GM12878 (cell line): ENCODE measurements around the gene SLC12A3. TPM values are rescaled to one million over a fixed set of nuclear protein-coding genes. Genes with fewer than 3 reads are reported as not detected.

Experiments used
- ATAC-seq: fragments of 200-7000 bp; cut with Tn5 transposase; 3 replicates; pipeline ENCODE4 v1.9.1; 2020; ENCODE audit warnings: mild to moderate bottlenecking, moderate library complexity
- BruUV-seq: library from RNA; stranded (reverse); fragments of 400-500 nt; replicated peaks from 2 replicates; lab custom pipeline; 2021; lab: Mats Ljungman, UMichigan
- CTCF ChIA-PET: fragments of 300-600 bp; sonication (Branson Sonifier 250); formaldehyde crosslinking; extraction: SDS; loops from one replicate; lab custom pipeline; 2021; ENCODE audit warnings: inconsistent platforms; lab: Yijun Ruan, JAX
- POLR2A ChIA-PET: fragments of 350-600 bp; formaldehyde crosslinking; extraction: SDS; loops from one replicate; lab custom pipeline; 2021; ENCODE audit warnings: inconsistent platforms; lab: Charles Lee
- RAD21 ChIA-PET: fragments of 300-600 bp; sonication (Branson Sonifier 250); formaldehyde crosslinking; loops from one replicate; lab custom pipeline; 2023; ENCODE audit warnings: antibody characterized with exemption; ENCODE audit not compliant: unreplicated experiment; lab: Charles Lee
- SMC1A ChIA-PET: fragments of 300-600 bp; sonication (Branson Sonifier 250); formaldehyde crosslinking; loops from one replicate; lab custom pipeline; 2023; ENCODE audit not compliant: unreplicated experiment, uncharacterized antibody; lab: Charles Lee
- DNase-seq: peaks from one replicate; pipeline ENCODE4 v3.0.0-alpha.2; 2011; ENCODE audit warnings: low read depth, low spot score
- FAIRE-seq: peaks from 3 replicates; lab custom pipeline; 2011; peaks lifted over from hg19 to GRCh38; lab: Jason Lieb, UNC
- H2AFZ ChIP-seq: 2 replicates; pipeline ENCODE4 v1.6.0; 2011; ENCODE audit warnings: low read depth, low read length, control low read depth; ENCODE audit not compliant: control insufficient read depth
- H3K27ac ChIP-seq: 2 replicates; pipeline ENCODE4 v1.5.1; 2011; ENCODE audit warnings: control low read depth; ENCODE audit not compliant: control insufficient read depth, insufficient read depth
- H3K27me3 ChIP-seq, 2 experiments: replicated peaks in 1 of 2; 2 replicates each; pipeline versions ENCODE4 v1.6.0 to v1.6.1; 2011; ENCODE audit warnings: low read length in 1 of 2; ENCODE audit not compliant: control insufficient read depth in 2 of 2, insufficient read depth in 2 of 2
- H3K36me3 ChIP-seq, 2 experiments: 2 replicates each; pipeline ENCODE4 v1.5.1; 2011; ENCODE audit warnings: low read length in 1 of 2; ENCODE audit not compliant: control insufficient read depth in 2 of 2, insufficient read depth in 2 of 2
- H3K4me1 ChIP-seq: 2 replicates; pipeline ENCODE4 v1.6.1; 2011; ENCODE audit warnings: mild to moderate bottlenecking, low read length, moderate library complexity, mixed read lengths; ENCODE audit not compliant: control insufficient read depth, insufficient read depth
- H3K4me2 ChIP-seq: 2 replicates; pipeline ENCODE4 v1.6.0; 2011; ENCODE audit warnings: control low read depth; ENCODE audit not compliant: control insufficient read depth, insufficient read depth
- H3K4me3 ChIP-seq: fragments of 200-600 bp; sonication (generic); 2 replicates; pipeline ENCODE4 v1.5.1; 2016
- H3K79me2 ChIP-seq: 2 replicates; pipeline ENCODE4 v1.6.0; 2011; ENCODE audit warnings: low read length; ENCODE audit not compliant: control insufficient read depth, insufficient read depth
- H3K9ac ChIP-seq: 2 replicates; pipeline ENCODE4 v1.8.0; 2011; ENCODE audit warnings: low read length, control low read depth, mixed read lengths; ENCODE audit not compliant: control insufficient read depth, insufficient read depth
- H3K9me3 ChIP-seq: replicated peaks from 3 replicates; pipeline ENCODE4 v1.5.1; 2011; ENCODE audit warnings: mild to moderate bottlenecking, low read length; ENCODE audit not compliant: control insufficient read depth, insufficient read depth
- H4K20me1 ChIP-seq: 2 replicates; pipeline ENCODE4 v1.6.0; 2011; ENCODE audit not compliant: control insufficient read depth, insufficient read depth
- BCL11A ChIP-seq: IDR thresholded peaks from 2 replicates; pipeline ENCODE4 v1.6.1; 2011; ENCODE audit warnings: low read depth, low read length
- BHLHE40 ChIP-seq, 2 experiments: fragments of 450-650 bp in 1 of 2; IDR thresholded peaks; 2 replicates each; pipeline ENCODE4 v1.6.1; 2011 to 2017; ENCODE audit warnings: low read depth in 2 of 2, borderline replicate concordance in 1 of 2, improper control_type of control experiment in 1 of 2, low read length in 1 of 2, mild to moderate bottlenecking in 1 of 2
- BRCA1 ChIP-seq: IDR thresholded peaks from 2 replicates; pipeline ENCODE4 v1.6.1; 2011; ENCODE audit warnings: low read depth, low read length, improper control_type of control experiment
- CBX5 ChIP-seq: sonication (generic); IDR thresholded peaks from 2 replicates; pipeline ENCODE4 v1.6.1; 2016; ENCODE audit warnings: low read depth, moderate library complexity, mild to moderate bottlenecking, inconsistent platforms
- IKZF2 ChIP-seq, 2 experiments: fragments of 450-650 bp; IDR thresholded peaks; 2 replicates each; pipeline ENCODE4 v1.6.1; 2017; ENCODE audit warnings: mild to moderate bottlenecking in 2 of 2, moderate library complexity in 2 of 2
- KLF5 ChIP-seq: fragments of 450-650 bp; IDR thresholded peaks from 2 replicates; pipeline ENCODE4 v1.6.1; 2014; ENCODE audit warnings: mild to moderate bottlenecking; ENCODE audit not compliant: partially characterized antibody
- NFXL1 ChIP-seq: fragments of 450-650 bp; IDR thresholded peaks from 2 replicates; pipeline ENCODE4 v1.6.1; 2017; ENCODE audit warnings: antibody characterized with exemption, mild to moderate bottlenecking, borderline replicate concordance
- RB1 ChIP-seq: fragments of 450-650 bp; formaldehyde crosslinking; IDR thresholded peaks from 2 replicates; pipeline ENCODE4 v1.6.1; 2017; ENCODE audit warnings: mild to moderate bottlenecking, borderline replicate concordance
- RCOR1 ChIP-seq: conservative IDR thresholded peaks from 2 replicates; pipeline ENCODE4 v1.6.1; 2012; ENCODE audit warnings: low read depth, low read length, improper control_type of control experiment
- SMAD1 ChIP-seq: fragments of 450-650 bp; IDR thresholded peaks from 2 replicates; pipeline ENCODE4 v1.6.1; 2018; ENCODE audit warnings: mild to moderate bottlenecking, low read depth; ENCODE audit not compliant: partially characterized antibody
- SMARCA5 ChIP-seq: fragments of 450-650 bp; IDR thresholded peaks from 2 replicates; pipeline ENCODE4 v1.6.1; 2017; ENCODE audit warnings: mild to moderate bottlenecking
- SRF ChIP-seq, 2 experiments: IDR thresholded peaks; 2 replicates each; pipeline ENCODE4 v1.6.1; 2011; ENCODE audit warnings: low read depth in 2 of 2, low read length in 2 of 2, mild to moderate bottlenecking in 1 of 2, moderate library complexity in 1 of 2
- SUZ12 ChIP-seq: fragments of 200-600 bp; sonication (generic); IDR thresholded peaks from one replicate; pipeline ENCODE4 v1.6.1; 2018; ENCODE audit warnings: antibody characterized with exemption, mild to moderate bottlenecking; ENCODE audit not compliant: unreplicated experiment
- YY1 ChIP-seq: IDR thresholded peaks from 2 replicates; pipeline ENCODE4 v1.6.1; 2011; ENCODE audit warnings: low read depth, mild to moderate bottlenecking, low read length
- ZNF622 ChIP-seq: fragments of 450-650 bp; IDR thresholded peaks from 2 replicates; pipeline ENCODE4 v1.6.1; 2017; ENCODE audit warnings: mild to moderate bottlenecking, inconsistent platforms
- WGBS: methylation state at CpG from one replicate; pipeline ENCODE4 v1.1.6; 2016; ENCODE audit warnings: low lambda C conversion rate; ENCODE audit not compliant: insufficient replicate concordance, insufficient coverage; ENCODE audit errors: missing lambda C conversion rate; 5-methylcytosine and 5-hydroxymethylcytosine counted together
- in situ Hi-C: fragments of 300-500 bp; cut with MboI; formaldehyde crosslinking; loops from 9 replicates; pipeline ENCODE4 v1.14.3; 2018; ENCODE audit warnings: mixed read lengths
- intact Hi-C: fragments of 100-400 bp; cut with micrococcal nuclease; formaldehyde crosslinking; loops from one replicate; pipeline ENCODE4 v1.14.2; 2022; ENCODE audit not compliant: unreplicated experiment
- polyA plus RNA-seq, 11 experiments: library from polyadenylated mRNA; depleted of rRNA in 4 of 11; unstranded in 6 of 11; stranded (reverse) in 5 of 11; fragments of >200 nt; fragmentation: Nextera tagmentation in 4 of 11; fragmentation: Illumina TruSeq in 1 of 11; extraction: Ambion mirVana in 4 of 11; extraction: Trizol in 1 of 11; gene quantifications; 1 replicate in 1 of 11; 2 replicates in 10 of 11; pipeline versions ENCODE4 v1.2.1 to v1.2.3, GENCODE V29; 2011 to 2016; ENCODE audit warnings: inconsistent platforms in 2 of 11, missing spikeins in 2 of 11, low read depth in 1 of 11
- total RNA-seq, 4 experiments: library from RNA; depleted of rRNA in 3 of 4; stranded (reverse); fragments of >200 nt in 3 of 4; fragmentation: Illumina TruSeq in 1 of 4; extraction: Trizol in 1 of 4; gene quantifications; 2 replicates each; pipeline versions ENCODE4 v1.2.1 to v1.2.3, GENCODE V29; 2013 to 2021
- TF ChIP-seq, protein P1 (sequence below): IDR thresholded peaks from 2 replicates; pipeline ENCODE4 v1.6.1; 2011; ENCODE audit warnings: borderline replicate concordance, low read depth, mild to moderate bottlenecking, moderate library complexity, low read length; ENCODE audit not compliant: insufficient read depth, poor library complexity, severe bottlenecking
- TF ChIP-seq, protein P2 (sequence below): fragments of 450-650 bp; formaldehyde crosslinking; IDR thresholded peaks from 2 replicates; pipeline ENCODE4 v1.5.0; 2022; ENCODE audit warnings: mild to moderate bottlenecking, missing genetic modification characterization
- TF ChIP-seq, protein P3 (sequence below), 3 experiments: IDR thresholded peaks in 2 of 3; conservative IDR thresholded peaks in 1 of 3; 2 replicates each; pipeline ENCODE4 v1.5.1; 2011; ENCODE audit warnings: low read depth in 3 of 3, low read length in 3 of 3, mild to moderate bottlenecking in 3 of 3, control low read depth in 2 of 3, moderate library complexity in 2 of 3, inconsistent platforms in 1 of 3, mixed read lengths in 1 of 3; ENCODE audit not compliant: control insufficient read depth in 2 of 3, insufficient read depth in 1 of 3; ENCODE audit errors: extremely low read depth in 1 of 3

Gene SLC12A3
- total and polyA plus RNA-seq, 10 of the 15 experiments (the other 5 are each of a cell fraction or from before 2014, with no cell fraction given), result 0.05 to 6.3 (median 3.1) TPM

DNA sequence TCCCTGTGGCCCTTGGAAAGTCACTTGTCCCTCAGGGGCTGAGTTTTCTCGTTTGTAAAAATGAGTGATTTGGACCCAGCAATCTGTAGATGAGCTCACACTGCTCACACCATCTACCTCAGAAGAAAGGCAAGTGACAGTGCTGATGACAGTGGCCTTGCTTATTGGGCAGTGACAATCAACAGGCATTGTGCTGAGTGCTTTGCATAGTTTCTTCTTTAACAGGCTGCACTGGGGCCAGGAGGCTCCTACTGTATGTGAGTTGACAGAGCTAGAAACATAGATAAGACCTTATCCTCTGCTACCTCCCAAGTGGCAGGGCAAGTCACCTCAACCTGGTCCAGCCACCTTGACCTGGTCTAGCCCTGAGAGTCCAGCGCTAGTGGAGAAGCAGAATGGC is 29.7 kb upstream of the SLC12A3 start:
- no peak for DNase-seq
- intact Hi-C loops (no loop called here), in situ Hi-C loops (no loop called here)
- POLR2A ChIA-PET, result no interaction called here
- Histone ChIP-seq H3K27ac (no peak overlapping the region), H3K9ac (no peak overlapping the region), H4K20me1 (no peaks in the 10 kb centered on the region), H3K9me3 (no peaks in the 10 kb centered on the region), H3K36me3 (peaks cover 17 to 19% of the 10 kb centered on the region in 2 experiments; a peak in 3 of 4 replicates), H3K79me2 (no peaks in the 10 kb centered on the region), H2AFZ (no peak overlapping the region), H3K27me3 (no peaks in the 10 kb centered on the region), H3K4me3 (no peak overlapping the region), H3K4me2 (no peak overlapping the region), H3K4me1 (no peaks in the 10 kb centered on the region)
- FAIRE-seq, result no peak
- CTCF ChIA-PET, result no interaction called here
- SMC1A ChIA-PET, result interaction anchor here (0.7 kb wide), 1 partner anchor 39 kb away, joined by 3 read pairs; no protein-coding TSS in a partner anchor
- 90% methylated on average over 2 of the region's 2 CpGs for WGBS
- RAD21 ChIA-PET, result no interaction called here
- BruUV-seq, result no TSS peak
- ATAC-seq, result no peak
- TF ChIP-seq SUZ12 (no peak), YY1 (no peak), SRF (IDR thresholded peaks at IDR 0.05; ENCODE audit: low read depth in 2 of 2, low read length in 2 of 2) (no peak), BCL11A (no peak), SMAD1 (no peak), BHLHE40 (IDR thresholded peaks at IDR 0.05; ENCODE audit: borderline replicate concordance in 1 of 2, low read depth in 2 of 2, low read length in 1 of 2) (no peak), CBX5 (no peak), SMARCA5 (no peak), IKZF2 (IDR thresholded peaks at IDR 0.05) (no peak), NFXL1 (no peak), RB1 (no peak), BRCA1 (no peak), ZNF622 (no peak), RCOR1 (no peak), KLF5 (no peak)
- TF ChIP-seq, protein P1, sequence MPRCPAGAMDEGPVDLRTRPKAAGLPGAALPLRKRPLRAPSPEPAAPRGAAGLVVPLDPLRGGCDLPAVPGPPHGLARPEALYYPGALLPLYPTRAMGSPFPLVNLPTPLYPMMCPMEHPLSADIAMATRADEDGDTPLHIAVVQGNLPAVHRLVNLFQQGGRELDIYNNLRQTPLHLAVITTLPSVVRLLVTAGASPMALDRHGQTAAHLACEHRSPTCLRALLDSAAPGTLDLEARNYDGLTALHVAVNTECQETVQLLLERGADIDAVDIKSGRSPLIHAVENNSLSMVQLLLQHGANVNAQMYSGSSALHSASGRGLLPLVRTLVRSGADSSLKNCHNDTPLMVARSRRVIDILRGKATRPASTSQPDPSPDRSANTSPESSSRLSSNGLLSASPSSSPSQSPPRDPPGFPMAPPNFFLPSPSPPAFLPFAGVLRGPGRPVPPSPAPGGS, result no peak
- TF ChIP-seq, protein P2, sequence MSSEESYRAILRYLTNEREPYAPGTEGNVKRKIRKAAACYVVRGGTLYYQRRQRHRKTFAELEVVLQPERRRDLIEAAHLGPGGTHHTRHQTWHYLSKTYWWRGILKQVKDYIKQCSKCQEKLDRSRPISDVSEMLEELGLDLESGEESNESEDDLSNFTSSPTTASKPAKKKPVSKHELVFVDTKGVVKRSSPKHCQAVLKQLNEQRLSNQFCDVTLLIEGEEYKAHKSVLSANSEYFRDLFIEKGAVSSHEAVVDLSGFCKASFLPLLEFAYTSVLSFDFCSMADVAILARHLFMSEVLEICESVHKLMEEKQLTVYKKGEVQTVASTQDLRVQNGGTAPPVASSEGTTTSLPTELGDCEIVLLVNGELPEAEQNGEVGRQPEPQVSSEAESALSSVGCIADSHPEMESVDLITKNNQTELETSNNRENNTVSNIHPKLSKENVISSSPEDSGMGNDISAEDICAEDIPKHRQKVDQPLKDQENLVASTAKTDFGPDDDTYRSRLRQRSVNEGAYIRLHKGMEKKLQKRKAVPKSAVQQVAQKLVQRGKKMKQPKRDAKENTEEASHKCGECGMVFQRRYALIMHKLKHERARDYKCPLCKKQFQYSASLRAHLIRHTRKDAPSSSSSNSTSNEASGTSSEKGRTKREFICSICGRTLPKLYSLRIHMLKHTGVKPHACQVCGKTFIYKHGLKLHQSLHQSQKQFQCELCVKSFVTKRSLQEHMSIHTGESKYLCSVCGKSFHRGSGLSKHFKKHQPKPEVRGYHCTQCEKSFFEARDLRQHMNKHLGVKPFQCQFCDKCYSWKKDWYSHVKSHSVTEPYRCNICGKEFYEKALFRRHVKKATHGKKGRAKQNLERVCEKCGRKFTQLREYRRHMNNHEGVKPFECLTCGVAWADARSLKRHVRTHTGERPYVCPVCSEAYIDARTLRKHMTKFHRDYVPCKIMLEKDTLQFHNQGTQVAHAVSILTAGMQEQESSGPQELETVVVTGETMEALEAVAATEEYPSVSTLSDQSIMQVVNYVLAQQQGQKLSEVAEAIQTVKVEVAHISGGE (CRISPR knock-in tag), result no peak
- TF ChIP-seq, protein P3, sequence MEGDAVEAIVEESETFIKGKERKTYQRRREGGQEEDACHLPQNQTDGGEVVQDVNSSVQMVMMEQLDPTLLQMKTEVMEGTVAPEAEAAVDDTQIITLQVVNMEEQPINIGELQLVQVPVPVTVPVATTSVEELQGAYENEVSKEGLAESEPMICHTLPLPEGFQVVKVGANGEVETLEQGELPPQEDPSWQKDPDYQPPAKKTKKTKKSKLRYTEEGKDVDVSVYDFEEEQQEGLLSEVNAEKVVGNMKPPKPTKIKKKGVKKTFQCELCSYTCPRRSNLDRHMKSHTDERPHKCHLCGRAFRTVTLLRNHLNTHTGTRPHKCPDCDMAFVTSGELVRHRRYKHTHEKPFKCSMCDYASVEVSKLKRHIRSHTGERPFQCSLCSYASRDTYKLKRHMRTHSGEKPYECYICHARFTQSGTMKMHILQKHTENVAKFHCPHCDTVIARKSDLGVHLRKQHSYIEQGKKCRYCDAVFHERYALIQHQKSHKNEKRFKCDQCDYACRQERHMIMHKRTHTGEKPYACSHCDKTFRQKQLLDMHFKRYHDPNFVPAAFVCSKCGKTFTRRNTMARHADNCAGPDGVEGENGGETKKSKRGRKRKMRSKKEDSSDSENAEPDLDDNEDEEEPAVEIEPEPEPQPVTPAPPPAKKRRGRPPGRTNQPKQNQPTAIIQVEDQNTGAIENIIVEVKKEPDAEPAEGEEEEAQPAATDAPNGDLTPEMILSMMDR (IDR thresholded peaks at IDR 0.05 in 2 of 3, conservative IDR thresholded peaks at IDR 0.05 in 1 of 3; ENCODE audit: control insufficient read depth in 2 of 3, extremely low read depth in 1 of 3, insufficient read depth in 1 of 3, low read depth in 3 of 3, low read length in 3 of 3), result no peak
